Activated CD8-positive, alpha-beta memory T cell treated with anti-CD3 and anti-CD28 coated beads, Interleukin-2, amount 50 U/mL, for 48 hours (primary cell): Measurements from ENCODE around the gene OPCML.

Experiments
- DNase-seq: peaks from one replicate; pipeline ENCODE4 v3.0.0-alpha.2; 2020

The OPCML gene

DNA sequence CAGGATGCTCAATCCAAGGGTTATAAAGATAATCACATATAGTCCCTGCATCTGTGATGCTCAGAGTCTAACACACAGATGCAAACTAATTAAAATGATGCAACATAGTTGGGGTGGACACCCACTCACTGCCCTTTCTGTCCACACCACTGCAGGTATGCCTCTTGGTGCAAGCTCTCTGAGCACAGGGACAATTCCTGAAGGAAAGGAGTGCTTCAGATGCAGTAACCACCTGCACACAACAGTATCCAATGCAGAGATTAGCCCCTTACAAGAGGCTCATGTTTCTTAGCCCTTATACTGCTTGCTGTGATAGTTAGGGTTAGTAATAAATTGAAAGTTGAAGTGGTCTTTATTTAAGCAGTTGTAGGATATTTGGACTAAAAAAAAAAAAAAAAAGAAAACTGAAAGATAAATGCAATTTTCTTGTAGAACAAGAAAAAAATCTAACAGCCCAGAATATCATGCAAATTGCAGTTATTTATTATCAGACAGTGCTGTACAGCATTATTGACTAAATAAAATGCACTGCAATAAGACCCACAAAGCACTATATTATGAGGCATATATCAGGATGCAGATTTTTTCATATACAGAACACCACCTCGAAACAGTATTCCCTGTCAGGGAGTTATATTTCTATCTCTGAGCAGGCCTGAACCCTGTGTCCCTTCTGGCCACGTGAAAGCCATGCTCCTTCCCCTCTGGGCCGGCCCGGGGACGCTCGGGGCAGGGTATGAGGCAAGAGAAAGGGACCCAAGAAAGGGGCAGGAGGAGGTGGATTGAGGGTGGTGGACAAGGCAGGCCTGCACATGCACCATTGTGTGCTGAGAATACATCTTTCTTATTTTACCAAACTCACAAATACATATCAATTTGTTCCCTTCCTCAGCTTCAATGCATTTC, 260.2 kb downstream of the OPCML start:
- DNase-seq, result no peak

GRCh38 chr11:133271206-133271605, 261.1 kb downstream of the OPCML start:
- DNase-seq, result no peak

DNA sequence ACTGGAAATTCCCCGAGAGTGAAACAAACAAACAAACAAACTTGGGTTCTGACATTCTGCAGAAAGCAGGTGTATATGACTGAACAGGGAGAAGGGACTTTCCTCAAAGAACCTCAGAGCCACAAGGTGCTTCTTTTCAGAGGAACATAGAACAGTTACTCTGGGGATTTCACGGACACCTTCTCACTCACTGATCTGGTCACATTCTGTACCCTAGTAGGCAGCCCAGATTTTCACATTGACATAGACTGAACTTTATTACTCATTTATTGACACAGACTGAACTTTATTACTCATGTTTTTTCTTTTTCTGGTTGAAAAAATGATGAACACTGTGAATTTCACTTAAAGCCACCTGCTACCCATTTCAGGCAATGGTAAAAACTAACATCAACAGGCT, 263.0 kb downstream of the OPCML start:
- no peak for DNase-seq

DNA sequence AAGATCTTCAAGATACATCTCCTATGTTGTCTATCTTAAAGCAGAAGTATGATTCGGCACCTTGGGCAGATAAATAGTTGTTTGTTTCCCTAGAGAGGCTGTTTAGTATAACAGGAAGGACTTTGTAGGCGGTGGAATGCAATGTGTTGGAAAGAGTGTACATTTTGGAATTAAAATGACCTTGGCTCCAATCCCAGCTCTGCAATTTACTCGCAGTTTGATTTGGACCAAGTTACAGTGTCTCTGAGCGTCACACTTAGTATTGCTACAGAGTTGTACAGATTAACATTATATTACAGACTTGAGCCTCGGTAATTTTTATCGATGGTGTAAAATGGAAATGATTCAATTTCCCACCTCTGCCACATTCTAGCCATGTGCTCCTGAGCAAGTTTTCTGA, 265.3 kb downstream of the OPCML start:
- DNase-seq, result no peak

DNA sequence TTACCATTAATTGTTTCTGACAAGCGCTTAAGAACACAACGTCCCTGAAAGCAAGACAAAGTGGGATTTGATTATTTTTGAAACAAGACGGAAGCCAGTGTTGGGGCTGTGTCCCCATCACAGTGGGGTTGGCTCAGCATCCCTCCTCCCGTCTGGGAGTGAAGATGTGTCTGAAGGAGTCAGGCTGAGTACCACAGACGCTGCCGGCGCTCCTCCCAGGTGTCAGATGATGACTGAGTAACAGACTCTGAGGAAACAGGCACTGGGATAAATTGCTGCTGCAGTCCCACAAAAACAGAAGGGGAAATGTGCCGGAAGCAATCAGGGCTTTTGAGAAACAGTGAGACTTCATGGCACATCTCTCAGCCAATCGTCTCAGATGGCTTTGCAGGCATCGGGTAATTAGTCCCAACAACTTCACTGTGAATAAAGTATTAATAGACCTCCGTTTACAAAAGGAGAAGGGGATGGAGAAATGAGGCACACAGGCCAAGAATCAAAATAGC, 266.7 kb downstream of the OPCML start:
- DNase-seq, result no peak

GRCh38 chr11:133263332-133263731, 269.0 kb downstream of the OPCML start:
- no peak for DNase-seq

DNA sequence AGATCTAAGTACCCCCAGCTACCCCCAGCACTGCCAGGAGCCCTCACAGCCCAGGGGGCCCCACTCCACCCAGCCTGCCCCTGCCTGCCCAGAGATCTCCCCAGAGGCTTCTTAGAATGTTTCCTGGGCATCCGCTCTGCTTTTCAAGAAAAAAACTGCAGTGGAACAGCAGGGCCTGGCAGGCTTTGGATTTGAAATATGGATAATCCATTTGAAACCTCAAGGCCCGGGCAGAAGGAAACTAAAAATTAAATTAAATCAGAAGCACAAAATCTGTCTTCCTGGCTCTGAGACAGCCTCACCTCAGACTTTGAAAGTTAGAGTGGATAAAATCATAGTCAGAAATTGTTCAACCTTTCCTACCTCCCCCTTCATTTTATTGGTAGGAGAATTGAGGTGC, 273.6 kb downstream of the OPCML start:
- DNase-seq, result no peak

DNA sequence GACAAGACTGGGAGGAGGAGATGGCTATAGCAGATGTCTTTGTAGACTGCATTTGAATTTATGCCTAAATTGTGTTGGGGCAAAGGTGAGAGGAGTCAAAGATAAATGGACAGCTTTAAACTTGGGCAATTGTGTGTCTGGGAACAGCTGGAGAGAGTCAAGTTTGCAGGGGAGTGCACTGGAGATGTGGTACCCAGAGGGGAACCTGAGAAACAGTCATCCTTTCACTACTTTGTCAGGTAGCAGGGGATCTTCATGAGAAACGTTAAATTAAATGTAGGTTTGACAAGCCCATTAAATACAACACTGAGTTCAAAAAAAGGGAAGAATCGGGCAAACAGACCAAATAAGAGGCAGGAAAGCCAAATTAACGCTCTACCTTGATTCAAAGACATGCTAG, 277.7 kb downstream of the OPCML start:
- DNase-seq, result no peak

DNA sequence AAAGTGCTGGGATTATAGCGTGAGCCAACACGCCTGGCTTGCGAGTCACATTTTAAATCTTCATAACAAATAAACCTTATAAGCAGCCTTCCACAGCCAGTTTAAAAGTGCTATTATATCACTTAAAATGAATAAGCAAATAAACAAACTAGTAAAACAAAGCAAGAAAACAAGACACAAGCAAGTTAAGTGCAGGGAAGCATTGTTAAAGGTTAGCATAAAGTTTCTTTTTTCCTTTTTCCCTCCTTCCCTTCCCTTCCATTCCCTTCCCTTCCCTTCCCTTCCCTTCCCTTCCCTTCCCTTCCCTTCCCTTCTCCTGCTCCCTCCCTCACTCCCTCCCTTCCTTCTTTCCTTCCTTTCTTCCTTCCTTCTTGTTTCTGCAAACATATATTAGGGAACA, 278.7 kb downstream of the OPCML start:
- DNase-seq, result no peak

GRCh38 chr11:133251841-133252240, 280.5 kb downstream of the OPCML start:
- DNase-seq, result no peak

DNA sequence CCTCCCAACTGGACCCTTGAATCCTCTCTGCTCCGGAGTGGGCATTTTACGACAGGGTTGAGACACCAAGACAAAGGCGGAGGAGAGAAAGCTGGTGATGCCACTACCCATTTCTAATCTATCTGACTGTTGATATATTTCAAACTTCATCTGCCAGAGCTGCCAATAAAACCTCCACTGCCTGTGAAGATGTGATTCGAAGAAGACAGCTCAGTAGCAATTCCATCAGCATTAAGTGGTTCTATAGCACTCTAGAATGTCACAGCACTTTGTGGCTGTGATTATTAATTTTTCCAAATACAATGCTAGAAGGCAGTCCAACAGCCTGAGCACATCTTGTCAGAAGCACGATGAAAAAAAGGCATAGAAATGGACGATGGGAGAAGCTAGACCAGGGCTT, 282.8 kb downstream of the OPCML start:
- DNase-seq, result no peak

DNA sequence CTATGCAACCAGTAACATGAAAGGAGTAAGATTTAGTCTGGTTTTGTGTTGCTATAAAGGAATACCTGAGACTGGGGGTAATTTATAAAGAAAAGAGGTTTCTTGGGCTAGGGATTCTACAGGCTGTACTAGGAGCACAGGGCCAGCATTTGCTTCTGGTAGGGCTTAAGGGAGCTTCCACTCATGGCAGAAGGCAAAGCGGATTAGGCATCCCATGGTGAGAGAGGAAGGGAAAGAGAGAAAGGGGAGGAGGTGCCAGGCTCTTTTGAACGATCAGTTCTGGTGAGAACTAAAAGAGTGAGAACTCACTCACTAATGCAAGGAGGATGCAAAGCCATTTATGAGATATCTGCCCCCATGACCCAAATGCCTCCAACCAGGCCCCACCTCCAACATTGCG, 283.2 kb downstream of the OPCML start:
- DNase-seq, result no peak

DNA sequence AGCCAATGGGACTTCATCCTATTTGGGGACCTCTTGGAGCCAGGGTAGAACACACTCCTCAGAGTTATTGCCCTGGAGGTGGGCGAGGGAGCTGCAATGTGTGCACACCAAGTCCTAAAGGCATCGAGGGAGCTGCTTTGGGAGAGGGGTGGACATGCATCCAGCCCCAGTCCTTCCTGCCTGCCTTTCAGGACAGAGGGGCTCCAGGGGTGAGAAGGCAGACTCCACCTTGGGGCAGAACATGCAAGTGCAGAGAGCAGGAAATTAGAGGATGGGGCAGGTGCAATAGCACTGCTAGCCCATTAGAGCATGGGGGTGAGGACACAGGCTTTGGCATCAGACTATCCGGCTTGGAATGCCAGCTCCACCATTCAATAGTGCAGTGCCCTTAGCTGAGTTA, 288.5 kb downstream of the OPCML start:
- no peak for DNase-seq

DNA sequence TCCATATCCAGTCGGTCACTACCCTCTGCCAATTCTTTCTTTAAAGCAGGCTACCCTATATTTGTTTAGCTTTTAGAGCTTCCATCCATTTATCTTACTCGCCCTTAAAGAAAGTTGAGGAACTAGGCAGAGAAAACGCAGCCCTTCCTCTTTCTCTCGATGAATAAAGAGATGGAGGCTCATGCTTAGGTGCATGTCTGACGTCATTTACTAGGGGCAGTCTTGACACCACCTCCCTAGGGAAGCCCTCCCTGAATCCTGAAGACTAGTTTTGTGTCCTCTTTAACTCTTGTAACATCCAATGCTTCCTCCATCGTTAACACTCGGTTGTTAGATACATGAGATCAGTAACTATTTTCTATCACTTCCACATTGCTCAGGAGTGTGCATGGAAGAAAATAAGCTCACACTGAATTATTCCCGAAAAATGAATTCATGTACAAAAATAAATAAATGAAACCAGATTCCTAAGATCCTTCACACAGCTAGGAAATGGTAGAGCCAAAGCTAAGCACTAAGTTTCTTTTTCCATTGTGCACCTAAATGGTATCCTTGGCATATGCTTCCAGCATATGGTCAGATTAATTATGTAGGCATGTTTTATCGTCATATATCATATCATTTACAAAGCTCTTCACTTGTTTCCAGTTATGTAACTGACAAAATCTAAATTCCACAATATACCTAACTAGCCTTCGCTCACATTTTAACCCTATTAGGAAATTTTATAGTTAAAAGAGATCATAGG, 291.2 kb downstream of the OPCML start:
- no peak for DNase-seq

GRCh38 chr11:133239575-133239974, 292.7 kb downstream of the OPCML start:
- no peak for DNase-seq

DNA sequence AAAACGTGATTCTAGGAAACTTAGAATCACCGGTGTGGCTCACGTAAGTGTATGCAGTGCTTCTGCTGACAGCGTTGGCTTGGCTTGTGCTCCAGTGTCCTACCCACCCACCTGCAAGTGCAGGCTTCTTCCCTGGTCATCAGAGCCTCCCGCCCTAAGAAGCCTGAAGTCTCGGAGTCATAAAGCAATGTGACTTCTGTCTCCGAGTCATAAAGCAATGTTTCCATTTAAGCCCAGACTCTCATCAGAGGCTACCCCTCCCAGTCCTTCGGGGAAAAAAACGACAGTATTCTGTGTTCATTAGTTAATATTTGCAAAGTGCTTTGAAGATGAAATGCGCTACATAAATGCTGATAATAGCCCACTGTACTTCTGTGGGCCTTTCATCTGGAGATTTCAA, 293.8 kb downstream of the OPCML start:
- DNase-seq, result no peak

GRCh38 chr11:133238027-133238426, 294.3 kb downstream of the OPCML start:
- no peak for DNase-seq

DNA sequence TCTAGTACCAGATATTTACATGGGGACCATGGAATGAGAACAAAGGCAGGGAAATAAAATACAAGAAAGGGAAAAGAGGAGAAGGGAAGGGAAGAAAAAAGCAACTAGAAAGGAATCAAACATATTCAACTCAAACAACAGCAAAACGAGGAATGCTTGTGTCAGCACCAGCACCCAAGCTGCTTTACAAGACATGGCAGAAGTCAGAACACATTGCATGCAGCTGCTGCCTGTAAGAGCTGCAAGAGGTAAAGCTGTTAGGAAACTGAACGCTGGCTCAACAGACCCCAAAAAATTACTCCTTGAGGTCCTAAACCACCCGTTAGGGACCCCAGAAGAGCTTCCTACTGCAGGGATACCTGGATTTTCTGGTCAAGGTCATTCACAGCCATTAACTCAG, 296.9 kb downstream of the OPCML start:
- DNase-seq, result no peak

DNA sequence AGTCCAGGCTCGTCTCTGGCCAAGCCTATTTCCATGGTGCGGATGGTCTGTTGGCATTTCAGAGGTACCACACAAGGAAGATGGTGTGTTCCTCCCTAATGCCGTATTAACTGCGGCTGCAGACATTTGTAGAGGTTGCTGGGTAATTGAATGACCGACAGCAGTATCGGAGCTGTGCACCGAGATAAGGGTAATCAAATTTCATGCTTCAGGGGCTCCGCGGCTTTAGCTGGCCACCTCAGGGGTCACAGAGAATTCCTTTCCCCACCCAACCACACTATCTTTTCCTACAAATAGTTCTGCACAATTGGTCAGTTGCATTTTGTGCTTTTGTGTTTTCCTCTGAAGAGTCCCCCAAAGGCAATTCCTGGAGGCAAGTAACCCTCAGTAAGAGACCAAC, 297.4 kb downstream of the OPCML start:
- no peak for DNase-seq

- DNase-seq, result no peak
Observed at GRCh38 chr11:133232665-133233064, 299.6 kb downstream of the OPCML start.

- no peak for DNase-seq
Observed at GRCh38 chr11:133230431-133230830, 301.9 kb downstream of the OPCML start.

- DNase-seq, result no peak
Observed at GRCh38 chr11:133228471-133229329, 303.6 kb downstream of the OPCML start.

GRCh38 chr11:133227632-133228111, 304.6 kb downstream of the OPCML start:
- DNase-seq, result no peak
